ENCODE data around the gene TUBG2. TPM values are rescaled to one million over a fixed set of nuclear protein-coding genes. Genes with fewer than 3 reads are reported as not detected.

Gene TUBG2
- total RNA-seq, 4 donors from 2014 or later = 19.7 to 57.3 (median 33.7) TPM

DNA sequence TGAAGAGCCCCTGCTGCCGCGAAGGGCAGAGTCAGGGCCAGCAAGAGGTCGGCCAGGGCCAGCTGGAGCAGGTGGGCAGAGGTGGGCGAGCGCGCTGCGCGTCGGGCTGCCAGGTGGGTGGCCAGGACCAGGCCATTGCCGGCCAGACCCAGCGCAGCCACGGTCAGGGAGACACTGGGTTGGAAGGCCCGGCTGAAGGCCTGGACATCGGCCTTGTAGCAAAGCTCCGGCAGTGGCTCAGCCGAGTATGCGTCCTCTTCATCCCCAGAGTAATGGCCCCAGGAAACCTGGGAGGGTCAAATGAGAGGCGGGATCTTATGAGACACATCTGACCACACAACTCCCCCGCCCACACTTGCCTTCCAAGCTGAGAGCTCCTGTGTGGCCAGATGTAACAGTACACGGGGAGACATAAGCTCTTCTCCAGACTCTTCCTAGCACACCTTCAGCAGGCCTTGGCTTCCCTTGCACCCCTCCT lies 21.3 kb downstream of the TUBG2 start:
- H3K4me3 ChIP-seq = peak overlapping the region; percentile 23 to 81
- H3K27me3 ChIP-seq = no peaks in the 10 kb centered on the region
- 29 to 70% methylated on average over 2 of the region's 20 CpGs for WGBS, 2 donors (ENCODE audit: low coverage in 1 of 2)
- TF ChIP-seq POLR2A (IDR thresholded peaks at IDR 0.05) (no peak), POLR2AphosphoS5 (IDR thresholded peaks at IDR 0.05) (no peak), EP300 (IDR thresholded peaks at IDR 0.05) (no peak), CTCF (IDR thresholded peaks at IDR 0.05) (no peak)
- peaks cover 0 to 6% of the 10 kb centered on the region in 2 donors for H3K36me3 ChIP-seq
- peaks cover 3 to 83% (median 43%) of the 10 kb centered on the region in 3 donors for H3K4me1 ChIP-seq
- H3K9me3 ChIP-seq = no peaks in the 10 kb centered on the region
- ATAC-seq = no peak
- H3K27ac ChIP-seq = peak overlapping the region; percentile 94 to 99 (median 98)

DNA sequence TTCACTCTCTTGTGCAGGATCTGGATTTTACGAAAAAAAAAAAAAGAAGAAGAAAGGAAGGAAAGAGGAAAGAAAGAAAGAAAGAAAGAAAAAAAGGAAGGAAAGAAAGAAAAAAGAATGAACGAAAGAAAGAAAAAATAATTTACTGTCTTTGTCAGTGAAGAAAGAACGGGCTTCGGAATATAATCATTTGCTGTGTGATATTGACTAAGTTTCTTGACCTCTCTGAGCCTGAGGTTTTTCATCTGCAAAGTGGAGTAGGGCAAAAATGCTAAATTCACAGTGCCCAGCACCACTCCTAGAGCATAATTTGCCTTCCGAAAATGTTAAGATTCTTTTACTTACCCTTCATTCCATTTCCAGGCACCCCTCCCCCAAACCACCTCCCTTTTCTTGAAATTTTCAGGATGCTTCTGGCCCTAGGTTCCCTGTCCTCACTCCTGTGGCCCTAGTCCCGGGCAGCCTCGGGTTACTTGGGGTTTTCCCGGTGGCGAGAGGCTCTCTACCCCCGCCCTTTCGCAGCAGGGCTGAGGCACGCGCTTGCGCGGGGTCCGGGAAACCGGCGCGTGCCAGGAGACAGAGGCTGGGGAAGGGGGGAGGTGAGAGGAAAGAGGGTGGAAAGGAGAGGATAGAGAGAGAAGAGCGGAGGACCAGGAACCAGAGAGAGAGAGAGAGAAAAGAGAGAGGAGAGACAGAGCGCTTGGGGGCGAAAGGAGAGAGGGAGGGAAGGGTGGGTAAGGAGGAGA lies 23.1 kb downstream of the TUBG2 start, which contains the start of gene CNTNAP1:
Gene CNTNAP1 (plus strand): TSS at position 556 of the 746 bp plus-strand sequence. CDS start 299 bp downstream, outside the sequence.
- 9 to 19% methylated on average over 4 to 16 of the region's 22 CpGs for WGBS, 2 donors (ENCODE audit: low coverage in 1 of 2)
- no peaks in the 10 kb centered on the region for H3K9me3 ChIP-seq
- peaks cover 0 to 24% of the 10 kb centered on the region in 2 donors for H3K36me3 ChIP-seq
- peaks cover 3 to 81% (median 43%) of the 10 kb centered on the region in 3 donors for H3K4me1 ChIP-seq
- peak within 1 kb of the TSS; percentile 31 to 56 for H3K4me3 ChIP-seq
- no peaks in the 10 kb centered on the region for H3K27me3 ChIP-seq
- TF ChIP-seq CTCF (IDR thresholded peaks at IDR 0.05) = no peak
- peak; percentile 93 for TF ChIP-seq POLR2AphosphoS5 (IDR thresholded peaks at IDR 0.05)
- no peak for TF ChIP-seq EP300 (IDR thresholded peaks at IDR 0.05)
- no peak for TF ChIP-seq POLR2A (IDR thresholded peaks at IDR 0.05)
- ATAC-seq = peak; percentile 12
- H3K27ac ChIP-seq = peak within 1 kb of the TSS; percentile 22 to 99 (median 70)

GRCh38 chr17:42682722-42683403 lies 23.8 kb downstream of the TUBG2 start:
- ATAC-seq = no peak
- TF ChIP-seq CTCF (IDR thresholded peaks at IDR 0.05) = no peak
- no peak for TF ChIP-seq POLR2AphosphoS5 (IDR thresholded peaks at IDR 0.05)
- TF ChIP-seq POLR2A (IDR thresholded peaks at IDR 0.05) = no peak
- TF ChIP-seq EP300 (IDR thresholded peaks at IDR 0.05) = no peak
- Histone ChIP-seq H3K27ac (peak overlapping the region; percentile 22 to 99 (median 70)), H3K27me3 (no peaks in the 10 kb centered on the region), H3K9me3 (no peaks in the 10 kb centered on the region), H3K4me1 (peaks cover 3 to 73% (median 43%) of the 10 kb centered on the region in 3 donors), H3K4me3 (peak overlapping the region; percentile 31 to 56), H3K36me3 (peaks cover 0 to 31% of the 10 kb centered on the region in 2 donors)
- 0% methylated on average over 5 to 6 of the region's 34 CpGs for WGBS, 2 donors (ENCODE audit: low coverage in 1 of 2)

DNA sequence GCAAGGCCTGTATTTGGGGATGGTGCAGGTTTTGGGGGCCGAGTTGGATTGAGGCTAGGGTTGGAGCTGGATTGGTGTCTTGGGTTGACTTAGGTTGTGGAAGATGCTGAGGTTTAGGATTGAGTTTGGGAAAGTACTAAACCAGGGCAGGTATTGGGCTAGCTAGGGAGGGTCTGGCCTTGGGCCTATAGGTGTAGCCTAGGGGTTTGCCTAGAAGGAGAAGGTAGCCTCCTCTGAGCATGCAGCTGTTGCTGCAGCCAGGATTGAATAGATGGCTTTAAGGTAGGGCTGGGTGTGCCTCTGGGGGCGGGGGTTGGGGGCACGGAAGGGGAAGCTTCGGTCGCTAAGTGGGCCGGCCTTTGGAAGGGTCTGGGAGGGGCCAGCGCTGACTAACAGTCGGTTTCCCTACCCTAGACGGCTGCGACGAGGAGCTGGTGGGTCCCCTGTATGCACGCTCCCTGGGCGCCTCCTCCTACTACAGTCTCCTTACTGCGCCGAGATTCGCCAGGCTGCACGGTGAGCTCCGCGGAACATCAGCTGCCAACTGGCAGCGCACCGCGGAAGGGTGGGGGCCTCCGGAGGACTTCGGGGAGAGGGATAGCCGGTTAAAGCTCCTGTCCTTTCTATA lies 24.4 kb downstream of the TUBG2 start:
- Histone ChIP-seq H3K27ac (peak overlapping the region; percentile 36 to 99 (median 70)), H3K36me3 (peaks cover 0 to 38% of the 10 kb centered on the region in 2 donors), H3K4me3 (peak overlapping the region; percentile 10 to 56), H3K27me3 (no peaks in the 10 kb centered on the region), H3K4me1 (peaks cover 3 to 67% (median 42%) of the 10 kb centered on the region in 3 donors), H3K9me3 (no peaks in the 10 kb centered on the region)
- WGBS, 2 donors (ENCODE audit: low coverage in 1 of 2) = 0% methylated on average over 1 of the region's 25 CpGs; no CpG with 5 or more reads in 1 of the 2 donors
- no peak for TF ChIP-seq EP300 (IDR thresholded peaks at IDR 0.05)
- TF ChIP-seq POLR2A (IDR thresholded peaks at IDR 0.05) = no peak
- peak; percentile 44 for TF ChIP-seq POLR2AphosphoS5 (IDR thresholded peaks at IDR 0.05)
- ATAC-seq = peak; percentile 26

Data from gastroesophageal sphincter (tissue), 4 donors.